ENCODE results near the gene PLCH1. TPM values are rescaled to one million over a fixed set of nuclear protein-coding genes. Genes with fewer than 3 reads are reported as not detected.
"Not testable (repeated sequence)": the region's sequence is repeated elsewhere in the genome, so short reads cannot be mapped to it uniquely, and the experiment has no call there.

Gene PLCH1
- total RNA-seq, 4 donors from 2014 or later, result 0.68 to 1.2 (median 0.87) TPM

DNA sequence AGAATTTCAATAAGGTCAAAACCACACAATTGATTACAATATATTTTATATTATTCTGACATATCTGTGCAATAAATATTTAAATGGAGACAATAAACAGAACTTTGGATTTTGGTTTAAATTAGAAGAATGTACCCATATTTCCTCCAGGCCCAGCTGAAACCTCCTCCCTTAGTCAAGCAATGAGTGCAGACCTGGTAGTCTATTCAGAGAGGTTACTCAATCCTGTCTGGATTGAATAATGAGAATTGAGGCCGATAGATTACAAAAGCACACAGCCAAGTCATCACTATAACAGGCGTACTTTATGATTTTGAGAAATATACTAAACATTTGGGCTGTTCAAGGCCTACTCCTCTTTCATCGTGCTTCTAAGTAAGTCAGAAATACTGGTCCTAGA, 336.9 kb downstream of the PLCH1 start:
- Histone ChIP-seq H3K4me3 (no peak overlapping the region), H3K27ac (no peak overlapping the region), H3K4me1 (no peaks in the 10 kb centered on the region), H3K36me3 (no peaks in the 10 kb centered on the region), H3K9me3 (no peaks in the 10 kb centered on the region), H3K27me3 (no peaks in the 10 kb centered on the region)
- DNase-seq (ENCODE audit: low spot score in 2 of 2), result no peak
- TF ChIP-seq, protein P1, sequence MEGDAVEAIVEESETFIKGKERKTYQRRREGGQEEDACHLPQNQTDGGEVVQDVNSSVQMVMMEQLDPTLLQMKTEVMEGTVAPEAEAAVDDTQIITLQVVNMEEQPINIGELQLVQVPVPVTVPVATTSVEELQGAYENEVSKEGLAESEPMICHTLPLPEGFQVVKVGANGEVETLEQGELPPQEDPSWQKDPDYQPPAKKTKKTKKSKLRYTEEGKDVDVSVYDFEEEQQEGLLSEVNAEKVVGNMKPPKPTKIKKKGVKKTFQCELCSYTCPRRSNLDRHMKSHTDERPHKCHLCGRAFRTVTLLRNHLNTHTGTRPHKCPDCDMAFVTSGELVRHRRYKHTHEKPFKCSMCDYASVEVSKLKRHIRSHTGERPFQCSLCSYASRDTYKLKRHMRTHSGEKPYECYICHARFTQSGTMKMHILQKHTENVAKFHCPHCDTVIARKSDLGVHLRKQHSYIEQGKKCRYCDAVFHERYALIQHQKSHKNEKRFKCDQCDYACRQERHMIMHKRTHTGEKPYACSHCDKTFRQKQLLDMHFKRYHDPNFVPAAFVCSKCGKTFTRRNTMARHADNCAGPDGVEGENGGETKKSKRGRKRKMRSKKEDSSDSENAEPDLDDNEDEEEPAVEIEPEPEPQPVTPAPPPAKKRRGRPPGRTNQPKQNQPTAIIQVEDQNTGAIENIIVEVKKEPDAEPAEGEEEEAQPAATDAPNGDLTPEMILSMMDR (IDR thresholded peaks at IDR 0.05), result no peak
- TF ChIP-seq EP300 (IDR thresholded peaks at IDR 0.05) (no peak), POLR2AphosphoS5 (IDR thresholded peaks at IDR 0.05) (no peak), POLR2A (IDR thresholded peaks at IDR 0.05) (no peak)
- 91% methylated on average over 3 of the region's 3 CpGs for WGBS

DNA sequence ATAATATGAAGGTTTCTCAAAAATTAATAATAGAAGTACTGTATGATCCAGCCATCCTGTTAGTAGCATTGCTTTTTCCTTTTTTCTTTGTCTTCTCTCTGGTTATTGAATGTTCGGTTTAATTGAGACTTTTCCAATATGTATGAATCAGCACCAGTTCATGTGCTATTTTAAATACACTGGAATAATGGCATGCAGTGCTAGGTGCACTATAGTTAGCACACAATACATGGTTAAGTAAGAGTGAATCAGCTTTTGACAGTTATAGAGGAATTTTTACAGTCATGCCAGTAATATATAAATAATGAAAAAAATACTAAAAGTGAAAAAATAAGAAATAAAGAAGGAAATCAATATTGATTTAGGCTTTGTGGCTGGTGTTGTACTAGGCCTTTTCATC, 337.5 kb downstream of the PLCH1 start:
- H3K4me3 ChIP-seq, result no peak overlapping the region
- TF ChIP-seq, protein P1 (IDR thresholded peaks at IDR 0.05), result no peak
- no peak for DNase-seq (ENCODE audit: low spot score in 2 of 2)
- no peaks in the 10 kb centered on the region for H3K36me3 ChIP-seq
- H3K27me3 ChIP-seq, result no peaks in the 10 kb centered on the region
- WGBS, result 52% methylated on average over 1 of the region's 1 CpG
- no peaks in the 10 kb centered on the region for H3K9me3 ChIP-seq
- no peaks in the 10 kb centered on the region for H3K4me1 ChIP-seq
- H3K27ac ChIP-seq, result no peak overlapping the region

DNA sequence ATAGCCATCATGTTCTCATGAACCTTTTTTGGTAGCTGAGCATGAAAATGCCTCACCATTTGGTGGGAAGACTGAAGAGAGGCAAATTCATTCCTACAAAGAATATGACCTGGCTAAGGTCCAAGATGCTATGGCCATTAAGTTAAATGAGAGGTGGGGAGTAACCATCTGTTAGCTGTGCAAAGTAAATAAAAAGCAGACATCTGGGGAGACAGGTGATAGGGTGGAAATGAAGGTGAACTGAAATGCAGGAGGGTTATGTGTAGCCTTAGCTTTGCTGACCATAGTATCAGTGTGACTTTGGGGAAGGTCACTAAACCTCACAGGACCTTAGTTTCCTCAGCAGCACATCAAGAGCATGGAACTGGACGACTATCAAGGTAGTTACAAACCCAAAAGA, 340.4 kb downstream of the PLCH1 start:
- 43% methylated on average over 1 of the region's 1 CpG for WGBS
- H3K4me1 ChIP-seq, result no peaks in the 10 kb centered on the region
- H3K27ac ChIP-seq, result no peak overlapping the region
- H3K27me3 ChIP-seq, result no peaks in the 10 kb centered on the region
- TF ChIP-seq, protein P1 (IDR thresholded peaks at IDR 0.05), result no peak
- TF ChIP-seq POLR2A (IDR thresholded peaks at IDR 0.05), result no peak
- no peak for TF ChIP-seq POLR2AphosphoS5 (IDR thresholded peaks at IDR 0.05)
- no peak for TF ChIP-seq EP300 (IDR thresholded peaks at IDR 0.05)
- no peaks in the 10 kb centered on the region for H3K36me3 ChIP-seq
- H3K9me3 ChIP-seq, result no peaks in the 10 kb centered on the region
- no peak overlapping the region for H3K4me3 ChIP-seq
- DNase-seq (ENCODE audit: low spot score in 2 of 2), result no peak

DNA sequence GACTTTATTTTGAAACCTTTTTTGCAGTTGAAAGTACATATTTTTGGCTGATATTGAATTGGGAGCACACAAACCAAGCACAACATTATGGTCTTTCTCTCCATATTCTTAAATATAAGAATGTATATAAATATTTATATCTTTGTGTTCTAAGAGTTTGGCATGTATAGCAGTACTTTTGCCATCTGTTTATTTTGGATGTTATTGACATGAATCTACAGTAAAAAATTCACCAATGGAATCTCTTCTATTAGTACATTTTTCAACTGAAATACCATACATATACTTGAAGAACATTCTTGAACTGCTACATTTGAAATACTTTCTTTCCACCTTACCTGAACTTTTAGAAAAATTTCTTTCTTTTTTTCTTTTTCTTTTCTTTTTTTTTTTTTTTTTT, 342.2 kb downstream of the PLCH1 start:
- Histone ChIP-seq H3K27ac (no peak overlapping the region), H3K4me1 (no peaks in the 10 kb centered on the region), H3K9me3 (no peaks in the 10 kb centered on the region), H3K36me3 (no peaks in the 10 kb centered on the region), H3K4me3 (no peak overlapping the region), H3K27me3 (no peaks in the 10 kb centered on the region)
- TF ChIP-seq POLR2A (IDR thresholded peaks at IDR 0.05), result no peak
- no peak for TF ChIP-seq POLR2AphosphoS5 (IDR thresholded peaks at IDR 0.05)
- TF ChIP-seq, protein P1 (IDR thresholded peaks at IDR 0.05), result no peak
- TF ChIP-seq EP300 (IDR thresholded peaks at IDR 0.05), result no peak
- no peak for DNase-seq (ENCODE audit: low spot score in 2 of 2)

DNA sequence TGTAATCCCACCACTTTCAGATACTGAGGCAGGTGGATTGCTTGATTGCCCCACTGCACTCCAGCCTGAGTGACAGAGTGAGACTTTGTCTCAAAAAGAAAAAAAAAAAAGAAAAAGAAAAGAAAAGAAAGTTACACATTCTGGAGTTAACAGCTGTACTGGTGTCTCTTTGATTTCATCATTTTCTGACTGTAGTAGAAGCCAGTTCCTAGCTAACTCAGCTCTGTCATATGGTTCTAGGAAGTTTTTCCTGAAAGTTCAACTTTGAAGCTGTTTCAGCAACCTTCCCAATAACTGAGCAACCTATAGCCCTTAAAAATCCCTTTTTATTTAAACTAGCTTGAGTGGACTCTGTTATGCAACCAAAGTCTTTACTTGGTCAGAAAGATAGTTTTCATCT, 346.8 kb downstream of the PLCH1 start:
- no peaks in the 10 kb centered on the region for H3K27me3 ChIP-seq
- no peak overlapping the region for H3K27ac ChIP-seq
- DNase-seq (ENCODE audit: low spot score in 2 of 2), result no peak
- TF ChIP-seq POLR2A (IDR thresholded peaks at IDR 0.05) (no peak), POLR2AphosphoS5 (IDR thresholded peaks at IDR 0.05) (no peak), EP300 (IDR thresholded peaks at IDR 0.05) (no peak)
- TF ChIP-seq, protein P1 (IDR thresholded peaks at IDR 0.05), result no peak
- H3K4me3 ChIP-seq, result no peak overlapping the region
- H3K36me3 ChIP-seq, result no peaks in the 10 kb centered on the region
- no peaks in the 10 kb centered on the region for H3K9me3 ChIP-seq
- no peaks in the 10 kb centered on the region for H3K4me1 ChIP-seq

DNA sequence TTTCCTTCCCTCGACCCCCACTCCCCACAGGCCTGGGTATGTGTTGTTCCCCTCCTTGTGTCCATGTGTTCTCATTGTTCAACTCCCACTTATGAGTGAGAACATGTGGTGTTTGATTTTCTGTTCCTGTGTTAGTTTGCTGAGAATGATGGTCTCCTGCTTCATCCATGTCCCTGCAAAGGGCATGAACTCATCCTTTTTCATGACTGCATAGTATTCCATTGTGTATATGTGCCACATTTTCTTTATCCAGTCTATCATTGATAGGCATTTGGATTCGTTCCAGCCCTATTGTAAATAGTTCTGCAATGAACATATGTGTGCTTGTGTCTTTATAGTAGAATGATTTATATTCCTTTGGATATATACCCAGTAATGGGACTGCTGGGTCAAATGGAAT, 350.0 kb downstream of the PLCH1 start:
- H3K4me3 ChIP-seq; H3K9me3 ChIP-seq; H3K27me3 ChIP-seq; H3K4me1 ChIP-seq; H3K36me3 ChIP-seq; H3K27ac ChIP-seq; DNase-seq (ENCODE audit: low spot score in 2 of 2): not testable (repeated sequence)
- WGBS, result 72% methylated on average over 2 of the region's 2 CpGs
